IMR-90 (cell line): Measurements from ENCODE around the gene SLC35F1. TPM values are rescaled to one million over a fixed set of nuclear protein-coding genes. Genes with fewer than 3 reads are reported as not detected.

Experiments
- ATAC-seq: fragments of 200-7000 bp; cut with Tn5 transposase; 2 replicates; pipeline ENCODE4 v1.9.1; 2020; ENCODE audit warnings: low read depth, mild to moderate bottlenecking, moderate library complexity
- BruUV-seq: library from RNA; stranded (reverse); fragments of 400-500 nt; replicated peaks from 2 replicates; lab custom pipeline; 2021; lab: Mats Ljungman, UMichigan
- CTCF ChIA-PET: fragments of 300-600 bp; formaldehyde crosslinking; extraction: SDS; loops from one replicate; lab custom pipeline; 2021; ENCODE audit warnings: antibody characterized with exemption; lab: Yijun Ruan, JAX
- POLR2A ChIA-PET: fragments of 300-600 bp; sonication (Branson Sonifier 250); formaldehyde crosslinking; loops from one replicate; lab custom pipeline; 2022; ENCODE audit warnings: antibody characterized with exemption; ENCODE audit not compliant: unreplicated experiment; lab: Charles Lee
- DNase-seq: peaks from one replicate; pipeline ENCODE4 v3.0.0; 2013
- H2AFZ ChIP-seq: replicated peaks from 2 replicates; pipeline ENCODE3; 2013; ENCODE audit warnings: low read length, mild to moderate bottlenecking; ENCODE audit not compliant: poor library complexity
- H2AK5ac ChIP-seq: 2 replicates; pipeline ENCODE4 v1.6.1; 2013; ENCODE audit warnings: low read depth, low read length, inconsistent platforms
- H2AK9ac ChIP-seq: replicated peaks from 2 replicates; pipeline ENCODE3; 2013; ENCODE audit warnings: mild to moderate bottlenecking, low read depth, low read length, moderate library complexity; ENCODE audit not compliant: poor library complexity
- H2BK120ac ChIP-seq: 2 replicates; pipeline ENCODE4 v1.6.1; 2013; ENCODE audit warnings: low read depth, low read length, inconsistent platforms
- H2BK15ac ChIP-seq: 3 replicates; pipeline ENCODE4 v1.6.1; 2013; ENCODE audit warnings: low read depth, low read length, inconsistent platforms
- H2BK20ac ChIP-seq: 2 replicates; pipeline ENCODE4 v1.6.1; 2013; ENCODE audit warnings: low read depth, mild to moderate bottlenecking, inconsistent platforms, low read length, moderate library complexity
- H2BK5ac ChIP-seq: 2 replicates; pipeline ENCODE4 v1.6.1; 2013; ENCODE audit warnings: mild to moderate bottlenecking, low read depth, low read length, inconsistent platforms; ENCODE audit not compliant: poor library complexity, severe bottlenecking
- H3K14ac ChIP-seq: replicated peaks from 2 replicates; pipeline ENCODE4 v1.6.1; 2013; ENCODE audit warnings: low read depth, low read length, inconsistent platforms
- H3K18ac ChIP-seq: 2 replicates; pipeline ENCODE4 v1.6.1; 2013; ENCODE audit warnings: low read depth, low read length, control low read depth
- H3K23ac ChIP-seq: 2 replicates; pipeline ENCODE4 v1.6.1; 2013; ENCODE audit warnings: low read depth, low read length, inconsistent platforms
- H3K27ac ChIP-seq: 2 replicates; pipeline ENCODE4 v1.5.1; 2013; ENCODE audit warnings: mild to moderate bottlenecking, control low read depth, low read length; ENCODE audit not compliant: insufficient read depth
- H3K27me3 ChIP-seq: 2 replicates; pipeline ENCODE4 v1.6.1; 2013; ENCODE audit warnings: low read length; ENCODE audit not compliant: control insufficient read depth, insufficient read depth
- H3K36me3 ChIP-seq: 2 replicates; pipeline ENCODE4 v1.6.1; 2013; ENCODE audit warnings: low read length, mixed read lengths; ENCODE audit not compliant: control insufficient read depth, insufficient read depth
- H3K4ac ChIP-seq: 2 replicates; pipeline ENCODE4 v1.6.1; 2013; ENCODE audit warnings: low read depth, low read length, inconsistent platforms
- H3K4me1 ChIP-seq: 2 replicates; pipeline ENCODE4 v1.6.1; 2013; ENCODE audit warnings: low read length, mixed read lengths; ENCODE audit not compliant: control insufficient read depth, insufficient read depth
- H3K4me2 ChIP-seq: 2 replicates; pipeline ENCODE4 v1.6.1; 2013; ENCODE audit warnings: low read depth, mild to moderate bottlenecking, control low read depth, low read length, moderate library complexity
- H3K4me3 ChIP-seq: 2 replicates; pipeline ENCODE4 v1.5.1; 2013; ENCODE audit warnings: low read depth, mild to moderate bottlenecking, control low read depth, low read length, moderate library complexity; ENCODE audit not compliant: insufficient read depth
- H3K56ac ChIP-seq: 2 replicates; pipeline ENCODE4 v1.6.1; 2013; ENCODE audit warnings: low read length, inconsistent platforms; ENCODE audit not compliant: insufficient read depth; ENCODE audit errors: extremely low read depth
- H3K79me1 ChIP-seq, 2 experiments: 2 replicates each; pipeline ENCODE4 v1.6.1; 2013; ENCODE audit warnings: low read length in 2 of 2, inconsistent platforms in 1 of 2, low read depth in 1 of 2
- H3K9ac ChIP-seq: 2 replicates; pipeline ENCODE4 v1.6.1; 2013; ENCODE audit warnings: low read depth, low read length, control low read depth
- H3K9me1 ChIP-seq: 2 replicates; pipeline ENCODE4 v1.6.1; 2013; ENCODE audit warnings: low read length, inconsistent platforms; ENCODE audit not compliant: insufficient read depth
- H3K9me3 ChIP-seq: 2 replicates; pipeline ENCODE4 v1.6.1; 2013; ENCODE audit warnings: low read length; ENCODE audit not compliant: control insufficient read depth, insufficient read depth
- H4K20me1 ChIP-seq: 2 replicates; pipeline ENCODE4 v1.6.1; 2013; ENCODE audit warnings: low read length, inconsistent platforms; ENCODE audit not compliant: insufficient read depth
- H4K5ac ChIP-seq: 2 replicates; pipeline ENCODE4 v1.6.1; 2013; ENCODE audit warnings: mild to moderate bottlenecking, low read depth, low read length, control low read depth
- H4K8ac ChIP-seq, 2 experiments: 2 replicates each; pipeline ENCODE4 v1.6.1; 2013; ENCODE audit warnings: low read depth in 2 of 2, low read length in 2 of 2, control low read depth in 1 of 2, inconsistent platforms in 1 of 2
- H4K91ac ChIP-seq: 2 replicates; pipeline ENCODE4 v1.6.1; 2013; ENCODE audit warnings: low read depth, low read length, inconsistent platforms; ENCODE audit not compliant: insufficient read depth
- BHLHE40 ChIP-seq: fragments of 150-350 bp; IDR thresholded peaks from 2 replicates; pipeline ENCODE4 v1.6.1; 2016; ENCODE audit warnings: mild to moderate bottlenecking, low read depth, low read length
- CEBPB ChIP-seq: IDR thresholded peaks from 2 replicates; pipeline ENCODE4 v1.6.1; 2012; ENCODE audit warnings: low read depth, low read length, improper control_type of control experiment
- CTCF ChIP-seq: conservative IDR thresholded peaks from 2 replicates; pipeline ENCODE4 v1.5.1; 2012; ENCODE audit warnings: mild to moderate bottlenecking, low read depth, low read length, improper control_type of control experiment
- FOS ChIP-seq: fragments of 150-350 bp; IDR thresholded peaks from 2 replicates; pipeline ENCODE4 v1.6.1; 2016; ENCODE audit warnings: low read depth, low read length
- MAFK ChIP-seq: IDR thresholded peaks from 2 replicates; pipeline ENCODE4 v1.6.1; 2012; ENCODE audit warnings: low read depth, low read length, improper control_type of control experiment
- MXI1 ChIP-seq: IDR thresholded peaks from 2 replicates; pipeline ENCODE4 v1.6.1; 2012; ENCODE audit warnings: low read depth, mild to moderate bottlenecking, low read length, moderate library complexity, borderline replicate concordance
- POLR2A ChIP-seq: IDR thresholded peaks from 2 replicates; pipeline ENCODE4 v1.6.1; 2012; ENCODE audit warnings: mild to moderate bottlenecking, low read depth, low read length
- RCOR1 ChIP-seq: IDR thresholded peaks from 2 replicates; pipeline ENCODE4 v1.6.1; 2012; ENCODE audit warnings: mild to moderate bottlenecking, low read length, improper control_type of control experiment; ENCODE audit not compliant: insufficient replicate concordance
- RFX5 ChIP-seq: IDR thresholded peaks from 2 replicates; pipeline ENCODE4 v1.8.0; 2012; ENCODE audit warnings: low read depth, mild to moderate bottlenecking, low read length, moderate library complexity
- SMC3 ChIP-seq: fragments of 150-350 bp; IDR thresholded peaks from 2 replicates; pipeline ENCODE4 v1.6.1; 2016; ENCODE audit warnings: low read depth, mild to moderate bottlenecking, antibody characterized with exemption, low read length, moderate library complexity
- USF2 ChIP-seq: fragments of 150-350 bp; IDR thresholded peaks from 2 replicates; pipeline ENCODE4 v1.6.1; 2017; ENCODE audit warnings: mild to moderate bottlenecking, antibody characterized with exemption, low read length, low read depth
- WGBS, 2 experiments: methylation state at CpG; one replicate each; pipeline versions ENCODE4 v1.1.5 to v1.1.7; 2013; ENCODE audit warnings: missing lambda C conversion rate in 2 of 2; ENCODE audit not compliant: insufficient read length in 1 of 2; ENCODE audit errors: extremely low coverage in 2 of 2; 5-methylcytosine and 5-hydroxymethylcytosine counted together
- dilution Hi-C: fragments of 300-500 bp; cut with HindIII; formaldehyde crosslinking; loops from one replicate; pipeline ENCODE4 v1.14.3; 2018; ENCODE audit warnings: low sequenced_read_pairs; ENCODE audit not compliant: unreplicated experiment
- in situ Hi-C: fragments of 300-500 bp; cut with MboI; formaldehyde crosslinking; loops from 3 replicates; pipeline ENCODE4 v1.14.3; 2019; ENCODE audit warnings: low sequenced_read_pairs, inconsistent platforms, mixed read lengths
- intact Hi-C: fragments of 100-400 bp; cut with micrococcal nuclease; formaldehyde crosslinking; loops from 2 replicates; pipeline ENCODE4 v1.10.0; 2022
- polyA plus RNA-seq, 3 experiments: library from polyadenylated mRNA; depleted of rRNA; stranded (reverse); fragments of >200 nt; gene quantifications; 2 replicates each; pipeline ENCODE4 v1.2.3, GENCODE V29; 2012; ENCODE audit warnings: low replicate concordance in 1 of 3
- total RNA-seq: library from RNA; depleted of rRNA; stranded (reverse); fragments of >200 nt; gene quantifications from 2 replicates; pipeline ENCODE4 v1.2.3, GENCODE V29; 2012

SLC35F1 gene
- total and polyA plus RNA-seq, 2 of the 4 experiments (the other 2 are of a cell fraction): not detected

- BruUV-seq: no TSS peak
- H3K9me3 ChIP-seq: no peaks in the 10 kb centered on the region
- H3K4me2 ChIP-seq: no peak overlapping the region
- H4K5ac ChIP-seq: no peak overlapping the region
- H4K91ac ChIP-seq: no peak overlapping the region
- no peak overlapping the region for H2BK5ac ChIP-seq
- no peak overlapping the region for H2BK15ac ChIP-seq
- no peak overlapping the region for H3K14ac ChIP-seq
- no peak for DNase-seq
- no peak overlapping the region for H3K56ac ChIP-seq
- no peak overlapping the region for H3K23ac ChIP-seq
- H2AFZ ChIP-seq: no peak overlapping the region
- WGBS, 2 experiments: no CpG with 5 or more reads among the region's 3 CpGs
- no peak overlapping the region for H4K8ac ChIP-seq
- intact Hi-C loops (no loop called here), dilution Hi-C loops (no loop called here), in situ Hi-C loops (no loop called here)
- H3K4ac ChIP-seq: no peak overlapping the region
- H3K27ac ChIP-seq: no peak overlapping the region
- ChIA-PET CTCF (interaction anchor here (0.6 to 1.1 kb wide), 3 partner anchors 15 to 632 kb away, joined by 3 to 4 read pairs (median 4); no protein-coding TSS in a partner anchor), POLR2A (no interaction called here)
- no peak overlapping the region for H2BK20ac ChIP-seq
- no peak for ATAC-seq
- no peaks in the 10 kb centered on the region for H3K9me1 ChIP-seq
- no peaks in the 10 kb centered on the region for H3K4me1 ChIP-seq
- no peak overlapping the region for H3K18ac ChIP-seq
- H3K4me3 ChIP-seq: no peak overlapping the region
- no peak overlapping the region for H2BK120ac ChIP-seq
- no peaks in the 10 kb centered on the region for H3K79me1 ChIP-seq
- TF ChIP-seq CEBPB: no peak
- TF ChIP-seq BHLHE40: no peak
- TF ChIP-seq SMC3: no peak
- TF ChIP-seq FOS: no peak
- TF ChIP-seq RFX5: no peak
- no peak for TF ChIP-seq MAFK
- TF ChIP-seq MXI1: no peak
- TF ChIP-seq CTCF: no peak
- TF ChIP-seq RCOR1: no peak
- TF ChIP-seq POLR2A: no peak
- no peak for TF ChIP-seq USF2
- H3K9ac ChIP-seq: no peak overlapping the region
- H2AK9ac ChIP-seq: no peak overlapping the region
- no peaks in the 10 kb centered on the region for H3K36me3 ChIP-seq
- H4K20me1 ChIP-seq: no peaks in the 10 kb centered on the region
- H2AK5ac ChIP-seq: no peak overlapping the region
- H3K27me3 ChIP-seq: no peaks in the 10 kb centered on the region
Measured at GRCh38 chr6:118122161-118122725, 215.2 kb downstream of the SLC35F1 start.
